ENCODE measurements around the gene POLR1C.
"Not testable (repeated sequence)": the region's sequence is repeated elsewhere in the genome, so short reads cannot be mapped to it uniquely, and the experiment has no call there.

POLR1C gene

DNA sequence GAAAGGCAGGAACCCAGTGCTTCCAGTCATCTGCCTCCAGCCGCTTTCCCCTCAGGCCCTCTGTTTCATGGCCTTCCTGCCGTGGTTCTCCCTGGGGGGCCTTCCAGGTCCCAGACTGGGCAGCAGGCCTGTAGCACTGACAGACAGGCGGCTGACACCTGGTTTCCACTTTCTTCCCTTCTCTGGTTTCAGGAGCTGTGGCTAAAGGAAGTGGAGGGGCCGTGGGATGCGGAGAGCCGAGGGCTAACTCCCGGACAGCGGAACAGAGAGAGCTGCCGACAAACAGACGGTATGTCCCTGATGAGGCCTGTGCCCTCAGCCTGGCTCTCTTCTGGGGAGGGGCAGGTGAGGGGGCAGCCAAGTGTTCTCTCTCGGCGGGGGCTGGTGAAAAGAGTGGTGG, 19.2 kb upstream of the POLR1C start:
- Histone ChIP-seq H3K27ac (replicated peaks) (no peak overlapping the region), H3K27me3 (ENCODE audit: insufficient read depth, poor library complexity, severe bottlenecking) (no peaks in the 10 kb centered on the region), H3K4me3 (replicated peaks; ENCODE audit: insufficient read depth, low read length) (no peak overlapping the region)
- TF ChIP-seq, protein P1, sequence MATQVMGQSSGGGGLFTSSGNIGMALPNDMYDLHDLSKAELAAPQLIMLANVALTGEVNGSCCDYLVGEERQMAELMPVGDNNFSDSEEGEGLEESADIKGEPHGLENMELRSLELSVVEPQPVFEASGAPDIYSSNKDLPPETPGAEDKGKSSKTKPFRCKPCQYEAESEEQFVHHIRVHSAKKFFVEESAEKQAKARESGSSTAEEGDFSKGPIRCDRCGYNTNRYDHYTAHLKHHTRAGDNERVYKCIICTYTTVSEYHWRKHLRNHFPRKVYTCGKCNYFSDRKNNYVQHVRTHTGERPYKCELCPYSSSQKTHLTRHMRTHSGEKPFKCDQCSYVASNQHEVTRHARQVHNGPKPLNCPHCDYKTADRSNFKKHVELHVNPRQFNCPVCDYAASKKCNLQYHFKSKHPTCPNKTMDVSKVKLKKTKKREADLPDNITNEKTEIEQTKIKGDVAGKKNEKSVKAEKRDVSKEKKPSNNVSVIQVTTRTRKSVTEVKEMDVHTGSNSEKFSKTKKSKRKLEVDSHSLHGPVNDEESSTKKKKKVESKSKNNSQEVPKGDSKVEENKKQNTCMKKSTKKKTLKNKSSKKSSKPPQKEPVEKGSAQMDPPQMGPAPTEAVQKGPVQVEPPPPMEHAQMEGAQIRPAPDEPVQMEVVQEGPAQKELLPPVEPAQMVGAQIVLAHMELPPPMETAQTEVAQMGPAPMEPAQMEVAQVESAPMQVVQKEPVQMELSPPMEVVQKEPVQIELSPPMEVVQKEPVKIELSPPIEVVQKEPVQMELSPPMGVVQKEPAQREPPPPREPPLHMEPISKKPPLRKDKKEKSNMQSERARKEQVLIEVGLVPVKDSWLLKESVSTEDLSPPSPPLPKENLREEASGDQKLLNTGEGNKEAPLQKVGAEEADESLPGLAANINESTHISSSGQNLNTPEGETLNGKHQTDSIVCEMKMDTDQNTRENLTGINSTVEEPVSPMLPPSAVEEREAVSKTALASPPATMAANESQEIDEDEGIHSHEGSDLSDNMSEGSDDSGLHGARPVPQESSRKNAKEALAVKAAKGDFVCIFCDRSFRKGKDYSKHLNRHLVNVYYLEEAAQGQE (IDR thresholded peaks at IDR 0.05; ENCODE audit: insufficient replicate concordance, low read depth), result no peak
- no peak for TF ChIP-seq CTCF (IDR thresholded peaks at IDR 0.05; ENCODE audit: insufficient read depth, low read length)
- TF ChIP-seq SPI1 (IDR thresholded peaks at IDR 0.05; ENCODE audit: borderline replicate concordance, low read depth), result no peak
- TF ChIP-seq GABPA (IDR thresholded peaks at IDR 0.05; ENCODE audit: low read depth), result no peak
- no peak for TF ChIP-seq POLR2AphosphoS5 (IDR thresholded peaks at IDR 0.05; ENCODE audit: low read depth)
- no peak for DNase-seq (ENCODE audit: low read depth in 1 of 2, low spot score in 1 of 2)

DNA sequence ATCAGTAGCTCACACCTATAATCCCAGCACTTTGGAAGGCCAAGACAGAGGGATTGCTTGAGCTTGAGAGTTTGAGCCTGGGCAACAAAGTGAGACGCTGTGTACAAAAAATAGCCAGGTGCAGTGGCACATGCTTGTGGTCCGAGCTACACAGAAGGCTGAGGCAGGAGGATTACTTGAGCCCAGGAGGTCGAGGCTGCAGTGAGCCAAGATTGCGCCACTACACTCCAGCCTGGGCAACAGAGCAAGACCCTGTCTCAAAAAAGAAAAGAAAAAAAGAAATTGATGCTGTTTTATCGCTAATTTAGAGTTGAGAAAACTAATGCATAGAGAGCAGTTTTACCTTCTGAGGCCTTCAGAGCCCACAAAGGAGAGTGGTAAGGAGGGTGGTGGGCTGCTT, 18.6 kb upstream of the POLR1C start:
- H3K4me3 ChIP-seq (replicated peaks; ENCODE audit: insufficient read depth, low read length); H3K27ac ChIP-seq (replicated peaks); H3K27me3 ChIP-seq (ENCODE audit: insufficient read depth, poor library complexity, severe bottlenecking); DNase-seq (ENCODE audit: low read depth in 1 of 2, low spot score in 1 of 2): not testable (repeated sequence)

- no peak overlapping the region for H3K4me3 ChIP-seq (replicated peaks; ENCODE audit: insufficient read depth, low read length)
- no peak overlapping the region for H3K27ac ChIP-seq (replicated peaks)
- TF ChIP-seq POLR2AphosphoS5 (IDR thresholded peaks at IDR 0.05; ENCODE audit: low read depth) (no peak), GABPA (IDR thresholded peaks at IDR 0.05; ENCODE audit: low read depth) (no peak), CTCF (IDR thresholded peaks at IDR 0.05; ENCODE audit: insufficient read depth, low read length) (no peak), SPI1 (IDR thresholded peaks at IDR 0.05; ENCODE audit: borderline replicate concordance, low read depth) (no peak)
- TF ChIP-seq, protein P1 (IDR thresholded peaks at IDR 0.05; ENCODE audit: insufficient replicate concordance, low read depth), result no peak
- no peak for DNase-seq (ENCODE audit: low read depth in 1 of 2, low spot score in 1 of 2)
- no peaks in the 10 kb centered on the region for H3K27me3 ChIP-seq (ENCODE audit: insufficient read depth, poor library complexity, severe bottlenecking)
Observed at GRCh38 chr6:43499028-43499815, 17.7 kb upstream of the POLR1C start.

DNA sequence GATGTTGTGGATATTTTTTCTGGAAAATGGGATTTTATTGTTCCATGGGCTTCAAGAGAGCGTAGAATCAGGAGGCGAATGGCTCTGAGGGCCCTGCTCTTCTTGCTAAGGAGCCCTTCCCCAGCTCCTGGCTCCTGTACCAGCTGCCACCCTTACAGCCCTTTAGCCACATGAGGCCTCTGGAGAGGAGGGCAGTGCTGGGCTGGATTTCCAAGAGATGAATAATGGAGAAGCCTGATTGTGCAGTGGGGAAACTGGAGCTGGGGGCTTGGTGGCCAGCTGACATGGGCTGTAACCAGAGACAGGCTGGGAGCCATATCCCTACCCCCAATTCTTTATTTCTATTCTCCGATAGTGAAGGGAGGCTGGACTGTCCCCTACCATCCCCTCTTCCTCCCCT, 16.0 kb upstream of the POLR1C start:
- no peak for TF ChIP-seq CTCF (IDR thresholded peaks at IDR 0.05; ENCODE audit: insufficient read depth, low read length)
- no peak for TF ChIP-seq SPI1 (IDR thresholded peaks at IDR 0.05; ENCODE audit: borderline replicate concordance, low read depth)
- TF ChIP-seq GABPA (IDR thresholded peaks at IDR 0.05; ENCODE audit: low read depth), result no peak
- no peak for TF ChIP-seq POLR2AphosphoS5 (IDR thresholded peaks at IDR 0.05; ENCODE audit: low read depth)
- TF ChIP-seq, protein P1 (IDR thresholded peaks at IDR 0.05; ENCODE audit: insufficient replicate concordance, low read depth), result no peak
- Histone ChIP-seq H3K27me3 (ENCODE audit: insufficient read depth, poor library complexity, severe bottlenecking) (no peaks in the 10 kb centered on the region), H3K4me3 (replicated peaks; ENCODE audit: insufficient read depth, low read length) (no peak overlapping the region), H3K27ac (replicated peaks) (no peak overlapping the region)
- no peak for DNase-seq (ENCODE audit: low read depth in 1 of 2, low spot score in 1 of 2)

All from HL-60 (cell line).